IPS-15b (cell line): ENCODE data around the gene SLC27A3.
A peak's percentile ranks its signal among the peaks of the same experiment; 100 is the strongest.
"Not testable (repeated sequence)": the region's sequence is repeated elsewhere in the genome, so short reads cannot be mapped to it uniquely, and the experiment has no call there.

Experiments used
- H3K27me3 ChIP-seq: one replicate; pipeline ENCODE4 v1.6.1; 2013; ENCODE audit warnings: low read length; ENCODE audit not compliant: control insufficient read depth, insufficient read depth
- H3K36me3 ChIP-seq: one replicate; pipeline ENCODE4 v1.6.1; 2013; ENCODE audit warnings: low read length; ENCODE audit not compliant: control insufficient read depth, insufficient read depth
- H3K4me1 ChIP-seq: one replicate; pipeline ENCODE4 v1.6.1; 2013; ENCODE audit warnings: mild to moderate bottlenecking, low read length; ENCODE audit not compliant: control insufficient read depth, insufficient read depth
- H3K4me3 ChIP-seq: one replicate; pipeline ENCODE4 v1.5.1; 2013; ENCODE audit warnings: low read depth, low read length
- H3K9ac ChIP-seq: one replicate; pipeline ENCODE4 v1.6.1; 2013; ENCODE audit warnings: low read depth, mild to moderate bottlenecking, low read length
- H3K9me3 ChIP-seq: one replicate; pipeline ENCODE4 v1.6.1; 2013; ENCODE audit warnings: mild to moderate bottlenecking, low read length; ENCODE audit not compliant: control insufficient read depth, insufficient read depth

The SLC27A3 gene

GRCh38 chr1:153746174-153746573 is 29.0 kb upstream of the SLC27A3 start:
- Histone ChIP-seq H3K4me1 (peaks cover 15% of the 10 kb centered on the region), H3K27me3 (no peaks in the 10 kb centered on the region), H3K9me3 (no peaks in the 10 kb centered on the region), H3K4me3 (no peak overlapping the region), H3K36me3 (peaks cover 16% of the 10 kb centered on the region), H3K9ac (no peak overlapping the region)

- Histone ChIP-seq H3K36me3 (peaks cover 21% of the 10 kb centered on the region), H3K4me3 (no peak overlapping the region), H3K27me3 (no peaks in the 10 kb centered on the region), H3K4me1 (peaks cover 14% of the 10 kb centered on the region), H3K9ac (no peak overlapping the region), H3K9me3 (no peaks in the 10 kb centered on the region)
These were observed 26.3 kb upstream of the SLC27A3 start for GRCh38 chr1:153748903-153749302.

GRCh38 chr1:153749408-153750005 is 25.7 kb upstream of the SLC27A3 start:
- Histone ChIP-seq H3K27me3 (no peaks in the 10 kb centered on the region), H3K9me3 (no peaks in the 10 kb centered on the region), H3K4me1 (peaks cover 9% of the 10 kb centered on the region), H3K36me3 (peaks cover 24% of the 10 kb centered on the region), H3K9ac (peak overlapping the region; percentile 30), H3K4me3 (no peak overlapping the region)

- Histone ChIP-seq H3K9me3 (no peaks in the 10 kb centered on the region), H3K27me3 (no peaks in the 10 kb centered on the region), H3K4me3 (no peak overlapping the region), H3K9ac (peak overlapping the region; percentile 30), H3K4me1 (peaks cover 4% of the 10 kb centered on the region), H3K36me3 (peaks cover 30% of the 10 kb centered on the region)
These were observed 24.9 kb upstream of the SLC27A3 start for GRCh38 chr1:153750026-153750995.

GRCh38 chr1:153752072-153752471 is 23.1 kb upstream of the SLC27A3 start:
- Histone ChIP-seq H3K4me3 (no peak overlapping the region), H3K4me1 (no peaks in the 10 kb centered on the region), H3K9ac (no peak overlapping the region), H3K9me3 (no peaks in the 10 kb centered on the region), H3K36me3 (peaks cover 36% of the 10 kb centered on the region), H3K27me3 (no peaks in the 10 kb centered on the region)

- H3K9ac ChIP-seq, result no peak overlapping the region
- H3K36me3 ChIP-seq, result peaks cover 37% of the 10 kb centered on the region
- H3K9me3 ChIP-seq, result no peaks in the 10 kb centered on the region
- H3K4me3 ChIP-seq, result no peak overlapping the region
- no peaks in the 10 kb centered on the region for H3K4me1 ChIP-seq
- H3K27me3 ChIP-seq, result no peaks in the 10 kb centered on the region
These were observed 22.5 kb upstream of the SLC27A3 start for GRCh38 chr1:153752571-153753195.

- H3K36me3 ChIP-seq, result peaks cover 50% of the 10 kb centered on the region
- no peak overlapping the region for H3K4me3 ChIP-seq
These were observed 20.9 kb upstream of the SLC27A3 start for GRCh38 chr1:153754266-153754665.

GRCh38 chr1:153760440-153760839 is 14.8 kb upstream of the SLC27A3 start:
- Histone ChIP-seq H3K27me3 (no peaks in the 10 kb centered on the region), H3K9ac (no peak overlapping the region), H3K4me1 (no peaks in the 10 kb centered on the region), H3K9me3 (no peaks in the 10 kb centered on the region), H3K4me3 (no peak overlapping the region), H3K36me3 (peaks cover 67% of the 10 kb centered on the region)

More at GRCh38 chr1:153754266-153754665, 20.9 kb upstream of the SLC27A3 start:
- Histone ChIP-seq H3K27me3 (no peaks in the 10 kb centered on the region), H3K9me3 (no peaks in the 10 kb centered on the region), H3K9ac (no peak overlapping the region), H3K4me1 (no peaks in the 10 kb centered on the region)

GRCh38 chr1:153763365-153764225 is 11.6 kb upstream of the SLC27A3 start:
- no peaks in the 10 kb centered on the region for H3K4me1 ChIP-seq
- H3K9me3 ChIP-seq, result no peaks in the 10 kb centered on the region
- H3K36me3 ChIP-seq, result peaks cover 62% of the 10 kb centered on the region
- H3K9ac ChIP-seq, result no peak overlapping the region
- no peak overlapping the region for H3K4me3 ChIP-seq
- H3K27me3 ChIP-seq, result no peaks in the 10 kb centered on the region

GRCh38 chr1:153764310-153764709 is 10.9 kb upstream of the SLC27A3 start:
- Histone ChIP-seq H3K4me3 (no peak overlapping the region), H3K9me3 (no peaks in the 10 kb centered on the region), H3K36me3 (peaks cover 63% of the 10 kb centered on the region), H3K9ac (no peak overlapping the region), H3K27me3 (no peaks in the 10 kb centered on the region), H3K4me1 (no peaks in the 10 kb centered on the region)

GRCh38 chr1:153766663-153767062 is 8.5 kb upstream of the SLC27A3 start:
- not testable (repeated sequence) for H3K27me3 ChIP-seq, H3K4me1 ChIP-seq, H3K9ac ChIP-seq, H3K4me3 ChIP-seq, H3K9me3 ChIP-seq
- H3K36me3 ChIP-seq, result peaks cover 67% of the 10 kb centered on the region
